SH-SY5Y (cell line): Measurements from ENCODE around the gene HACD1.

ENCODE experiments used
- GATA2 ChIP-seq: IDR thresholded peaks from 2 replicates; pipeline ENCODE4 v1.6.1; 2011; ENCODE audit warnings: mild to moderate bottlenecking, low read depth, low read length
- GATA3 ChIP-seq: IDR thresholded peaks from 2 replicates; pipeline ENCODE4 v1.6.1; 2011; ENCODE audit warnings: low read depth, mild to moderate bottlenecking, low read length, moderate library complexity

DNA sequence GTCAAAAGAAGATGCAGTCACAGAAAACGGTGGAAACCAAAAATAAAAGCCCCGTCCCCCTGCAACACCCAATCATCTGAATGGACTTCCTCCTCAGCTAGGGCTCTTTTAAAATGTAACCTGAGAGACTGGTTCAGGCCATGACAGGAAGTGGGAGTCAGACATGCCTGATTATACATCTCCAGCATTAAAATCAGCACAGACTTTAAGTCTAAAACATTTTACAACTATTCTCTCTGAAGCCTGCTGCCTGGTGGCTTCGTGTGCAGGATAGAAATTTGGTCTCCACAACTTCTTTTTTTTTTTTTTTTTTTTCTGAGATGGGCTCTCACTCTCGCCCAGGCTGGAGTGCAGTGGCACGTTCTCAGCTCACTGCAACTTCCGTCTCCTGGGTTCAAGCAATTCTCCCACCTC is 30.3 kb downstream of the HACD1 start:
- TF ChIP-seq GATA2: no peak
- no peak for TF ChIP-seq GATA3
